Measurements from ENCODE around the gene SPEM3. TPM values are rescaled to one million over a fixed set of nuclear protein-coding genes. Genes with fewer than 3 reads are reported as not detected.

Gene SPEM3
- total and polyA plus RNA-seq, 4 donors: not detected

- Histone ChIP-seq H3K27ac (ENCODE audit: low read depth in 1 of 2, low read length in 1 of 2) (peak overlapping the region; percentile 49 to 99), H3K36me3 (ENCODE audit: control insufficient read depth in 4 of 4, insufficient read depth in 4 of 4, low read length in 4 of 4) (peaks cover 0 to 3% (median 0%) of the 10 kb centered on the region in 4 donors), H3K9me3 (ENCODE audit: control insufficient read depth in 4 of 4, insufficient read depth in 3 of 4, low read length in 3 of 4) (no peaks in the 10 kb centered on the region), H3K4me3 (no peak overlapping the region), H3K9ac (ENCODE audit: insufficient read depth in 1 of 2, low read length in 2 of 2) (no peak overlapping the region), H3K4me1 (ENCODE audit: control insufficient read depth in 5 of 5, insufficient read depth in 5 of 5, low read length in 5 of 5) (peaks cover 10 to 39% (median 31%) of the 10 kb centered on the region in 5 donors), H3K27me3 (ENCODE audit: control insufficient read depth in 3 of 3, insufficient read depth in 3 of 3, low read length in 2 of 3) (no peaks in the 10 kb centered on the region)
- no peak for TF ChIP-seq CTCF (IDR thresholded peaks at IDR 0.05; ENCODE audit: control extremely low read depth, extremely low read depth)
- DNase-seq: no peak
- 65 to 83% methylated on average over 5 of the region's 5 CpGs for WGBS, 2 donors
- no peak for ATAC-seq (ENCODE audit: insufficient read depth, low FRiP score)
Observed at GRCh38 chr17:7476951-7477350, 48.3 kb downstream of the SPEM3 start.

DNA sequence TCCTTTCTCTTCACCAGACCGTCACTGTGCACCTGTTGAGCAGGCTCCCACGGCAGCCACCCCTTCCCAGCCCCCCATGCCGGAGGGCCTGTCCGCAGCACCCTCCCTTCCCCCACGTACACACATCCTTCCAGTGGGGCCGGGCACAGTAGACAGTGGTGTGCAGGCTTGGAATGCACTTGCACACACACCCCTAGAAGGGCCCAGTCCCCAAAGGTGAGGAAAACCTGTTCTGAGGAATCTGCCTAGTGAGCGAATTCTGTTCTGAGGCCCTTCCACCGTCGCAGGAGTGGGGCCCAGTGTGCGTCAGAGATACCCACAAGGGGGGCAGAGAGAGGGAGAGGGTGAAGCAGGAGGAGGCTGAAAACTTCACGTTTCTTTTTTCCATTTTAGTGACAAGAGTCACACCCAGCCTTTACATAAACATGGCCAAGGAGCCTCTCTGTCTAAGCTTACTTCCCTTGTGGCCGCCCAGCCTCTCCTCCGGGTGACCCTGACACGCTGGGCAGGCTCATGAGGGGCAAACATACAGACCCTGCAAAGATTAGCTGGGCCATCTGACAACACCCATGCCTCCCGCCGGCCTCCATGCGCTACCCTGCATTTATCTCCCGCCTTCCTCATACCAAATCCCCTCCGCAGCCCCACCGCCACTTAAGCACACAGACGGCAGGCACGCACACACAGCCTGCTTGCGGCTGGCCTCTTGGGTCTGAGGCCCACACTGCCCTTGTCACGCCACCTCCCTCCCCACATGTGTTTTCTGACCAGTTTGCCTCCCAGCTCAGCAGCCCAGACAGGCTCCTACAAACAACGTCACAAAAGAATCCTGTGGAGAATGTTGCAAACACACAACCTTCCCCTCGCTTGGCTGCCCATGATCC is 49.0 kb downstream of the SPEM3 start:
- H3K9me3 ChIP-seq (ENCODE audit: control insufficient read depth in 4 of 4, insufficient read depth in 3 of 4, low read length in 3 of 4): no peaks in the 10 kb centered on the region
- no peak for ATAC-seq (ENCODE audit: insufficient read depth, low FRiP score)
- WGBS, 2 donors: 15 to 22% methylated on average over 26 of the region's 26 CpGs
- H3K9ac ChIP-seq (ENCODE audit: insufficient read depth in 1 of 2, low read length in 2 of 2): peak overlapping the region; percentile 68 to 88
- TF ChIP-seq CTCF (IDR thresholded peaks at IDR 0.05; ENCODE audit: control extremely low read depth, extremely low read depth): no peak
- H3K4me3 ChIP-seq: peak overlapping the region; percentile 70
- peak overlapping the region; percentile 24 to 99 for H3K27ac ChIP-seq (ENCODE audit: low read depth in 1 of 2, low read length in 1 of 2)
- H3K36me3 ChIP-seq (ENCODE audit: control insufficient read depth in 4 of 4, insufficient read depth in 4 of 4, low read length in 4 of 4): peaks cover 0 to 3% (median 0%) of the 10 kb centered on the region in 4 donors
- peaks cover 10 to 43% (median 35%) of the 10 kb centered on the region in 5 donors for H3K4me1 ChIP-seq (ENCODE audit: control insufficient read depth in 5 of 5, insufficient read depth in 5 of 5, low read length in 5 of 5)
- peak; percentile 72 to 78 (median 78) for DNase-seq
- H3K27me3 ChIP-seq (ENCODE audit: control insufficient read depth in 3 of 3, insufficient read depth in 3 of 3, low read length in 2 of 3): no peaks in the 10 kb centered on the region

DNA sequence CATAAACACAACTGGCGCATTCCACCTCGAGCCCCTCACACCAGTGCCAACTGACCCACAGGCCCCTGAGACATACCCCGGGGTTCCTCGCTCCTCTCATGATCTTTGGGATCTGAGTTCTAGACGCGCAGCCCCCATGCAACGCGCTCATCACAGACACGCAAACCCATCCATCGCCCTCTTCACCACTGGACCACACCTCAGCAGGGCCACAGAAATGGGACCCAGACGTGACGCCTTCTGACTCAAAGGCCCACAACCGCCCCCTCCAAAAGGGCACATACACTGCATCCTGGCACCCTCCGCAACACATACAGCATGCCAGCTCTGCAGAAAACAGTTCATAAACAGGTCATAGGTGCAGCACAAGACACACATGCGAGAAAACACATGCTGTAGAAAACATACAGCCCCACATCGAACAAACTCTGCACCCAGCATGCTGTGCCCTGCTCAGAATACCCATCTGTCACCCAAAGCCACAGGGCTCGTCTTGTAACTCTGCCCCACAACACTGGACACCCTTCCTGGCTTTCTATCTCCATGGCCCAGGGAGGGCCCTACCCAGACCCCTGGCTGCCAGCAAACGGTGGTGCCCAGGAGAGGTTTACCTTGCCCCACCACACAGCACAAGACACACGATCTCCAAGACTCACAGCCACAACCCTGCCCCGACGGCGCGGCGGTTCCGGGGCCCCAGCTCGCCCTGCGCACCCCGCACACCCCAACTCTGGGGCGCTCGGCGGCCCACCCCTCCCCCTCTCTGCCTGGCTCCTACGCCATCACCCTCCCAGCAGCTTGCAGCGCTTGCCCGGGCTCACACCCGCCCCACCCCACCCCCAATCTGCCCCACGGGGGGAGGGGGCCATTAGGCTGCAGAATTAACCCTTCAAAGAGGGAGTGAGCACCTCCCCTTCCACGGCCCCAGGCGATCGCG is 49.9 kb downstream of the SPEM3 start:
- H3K4me1 ChIP-seq (ENCODE audit: control insufficient read depth in 5 of 5, insufficient read depth in 5 of 5, low read length in 5 of 5): peaks cover 12 to 52% (median 40%) of the 10 kb centered on the region in 5 donors
- peaks cover 0 to 3% (median 0%) of the 10 kb centered on the region in 4 donors for H3K36me3 ChIP-seq (ENCODE audit: control insufficient read depth in 4 of 4, insufficient read depth in 4 of 4, low read length in 4 of 4)
- no peaks in the 10 kb centered on the region for H3K9me3 ChIP-seq (ENCODE audit: control insufficient read depth in 4 of 4, insufficient read depth in 3 of 4, low read length in 3 of 4)
- peak overlapping the region; percentile 70 for H3K4me3 ChIP-seq
- peak overlapping the region; percentile 98 to 99 for H3K27ac ChIP-seq (ENCODE audit: low read depth in 1 of 2, low read length in 1 of 2)
- no peak for TF ChIP-seq CTCF (IDR thresholded peaks at IDR 0.05; ENCODE audit: control extremely low read depth, extremely low read depth)
- no peaks in the 10 kb centered on the region for H3K27me3 ChIP-seq (ENCODE audit: control insufficient read depth in 3 of 3, insufficient read depth in 3 of 3, low read length in 2 of 3)
- peak; percentile 6 for ATAC-seq (ENCODE audit: insufficient read depth, low FRiP score)
- peak overlapping the region; percentile 68 to 88 for H3K9ac ChIP-seq (ENCODE audit: insufficient read depth in 1 of 2, low read length in 2 of 2)
- 13 to 25% methylated on average over 36 to 40 of the region's 40 CpGs for WGBS, 2 donors
- peak; percentile 64 to 73 (median 66) for DNase-seq

All from lung (tissue), 12 donors.